Measurements from ENCODE around the gene GPR55. TPM values are rescaled to one million over a fixed set of nuclear protein-coding genes. Genes with fewer than 3 reads are reported as not detected.

The GPR55 gene
- total and polyA plus RNA-seq, 2 of the 8 experiments (the other 6 are each of a cell fraction or from before 2014, with no cell fraction given) = not detected

- TF ChIP-seq, protein P1, sequence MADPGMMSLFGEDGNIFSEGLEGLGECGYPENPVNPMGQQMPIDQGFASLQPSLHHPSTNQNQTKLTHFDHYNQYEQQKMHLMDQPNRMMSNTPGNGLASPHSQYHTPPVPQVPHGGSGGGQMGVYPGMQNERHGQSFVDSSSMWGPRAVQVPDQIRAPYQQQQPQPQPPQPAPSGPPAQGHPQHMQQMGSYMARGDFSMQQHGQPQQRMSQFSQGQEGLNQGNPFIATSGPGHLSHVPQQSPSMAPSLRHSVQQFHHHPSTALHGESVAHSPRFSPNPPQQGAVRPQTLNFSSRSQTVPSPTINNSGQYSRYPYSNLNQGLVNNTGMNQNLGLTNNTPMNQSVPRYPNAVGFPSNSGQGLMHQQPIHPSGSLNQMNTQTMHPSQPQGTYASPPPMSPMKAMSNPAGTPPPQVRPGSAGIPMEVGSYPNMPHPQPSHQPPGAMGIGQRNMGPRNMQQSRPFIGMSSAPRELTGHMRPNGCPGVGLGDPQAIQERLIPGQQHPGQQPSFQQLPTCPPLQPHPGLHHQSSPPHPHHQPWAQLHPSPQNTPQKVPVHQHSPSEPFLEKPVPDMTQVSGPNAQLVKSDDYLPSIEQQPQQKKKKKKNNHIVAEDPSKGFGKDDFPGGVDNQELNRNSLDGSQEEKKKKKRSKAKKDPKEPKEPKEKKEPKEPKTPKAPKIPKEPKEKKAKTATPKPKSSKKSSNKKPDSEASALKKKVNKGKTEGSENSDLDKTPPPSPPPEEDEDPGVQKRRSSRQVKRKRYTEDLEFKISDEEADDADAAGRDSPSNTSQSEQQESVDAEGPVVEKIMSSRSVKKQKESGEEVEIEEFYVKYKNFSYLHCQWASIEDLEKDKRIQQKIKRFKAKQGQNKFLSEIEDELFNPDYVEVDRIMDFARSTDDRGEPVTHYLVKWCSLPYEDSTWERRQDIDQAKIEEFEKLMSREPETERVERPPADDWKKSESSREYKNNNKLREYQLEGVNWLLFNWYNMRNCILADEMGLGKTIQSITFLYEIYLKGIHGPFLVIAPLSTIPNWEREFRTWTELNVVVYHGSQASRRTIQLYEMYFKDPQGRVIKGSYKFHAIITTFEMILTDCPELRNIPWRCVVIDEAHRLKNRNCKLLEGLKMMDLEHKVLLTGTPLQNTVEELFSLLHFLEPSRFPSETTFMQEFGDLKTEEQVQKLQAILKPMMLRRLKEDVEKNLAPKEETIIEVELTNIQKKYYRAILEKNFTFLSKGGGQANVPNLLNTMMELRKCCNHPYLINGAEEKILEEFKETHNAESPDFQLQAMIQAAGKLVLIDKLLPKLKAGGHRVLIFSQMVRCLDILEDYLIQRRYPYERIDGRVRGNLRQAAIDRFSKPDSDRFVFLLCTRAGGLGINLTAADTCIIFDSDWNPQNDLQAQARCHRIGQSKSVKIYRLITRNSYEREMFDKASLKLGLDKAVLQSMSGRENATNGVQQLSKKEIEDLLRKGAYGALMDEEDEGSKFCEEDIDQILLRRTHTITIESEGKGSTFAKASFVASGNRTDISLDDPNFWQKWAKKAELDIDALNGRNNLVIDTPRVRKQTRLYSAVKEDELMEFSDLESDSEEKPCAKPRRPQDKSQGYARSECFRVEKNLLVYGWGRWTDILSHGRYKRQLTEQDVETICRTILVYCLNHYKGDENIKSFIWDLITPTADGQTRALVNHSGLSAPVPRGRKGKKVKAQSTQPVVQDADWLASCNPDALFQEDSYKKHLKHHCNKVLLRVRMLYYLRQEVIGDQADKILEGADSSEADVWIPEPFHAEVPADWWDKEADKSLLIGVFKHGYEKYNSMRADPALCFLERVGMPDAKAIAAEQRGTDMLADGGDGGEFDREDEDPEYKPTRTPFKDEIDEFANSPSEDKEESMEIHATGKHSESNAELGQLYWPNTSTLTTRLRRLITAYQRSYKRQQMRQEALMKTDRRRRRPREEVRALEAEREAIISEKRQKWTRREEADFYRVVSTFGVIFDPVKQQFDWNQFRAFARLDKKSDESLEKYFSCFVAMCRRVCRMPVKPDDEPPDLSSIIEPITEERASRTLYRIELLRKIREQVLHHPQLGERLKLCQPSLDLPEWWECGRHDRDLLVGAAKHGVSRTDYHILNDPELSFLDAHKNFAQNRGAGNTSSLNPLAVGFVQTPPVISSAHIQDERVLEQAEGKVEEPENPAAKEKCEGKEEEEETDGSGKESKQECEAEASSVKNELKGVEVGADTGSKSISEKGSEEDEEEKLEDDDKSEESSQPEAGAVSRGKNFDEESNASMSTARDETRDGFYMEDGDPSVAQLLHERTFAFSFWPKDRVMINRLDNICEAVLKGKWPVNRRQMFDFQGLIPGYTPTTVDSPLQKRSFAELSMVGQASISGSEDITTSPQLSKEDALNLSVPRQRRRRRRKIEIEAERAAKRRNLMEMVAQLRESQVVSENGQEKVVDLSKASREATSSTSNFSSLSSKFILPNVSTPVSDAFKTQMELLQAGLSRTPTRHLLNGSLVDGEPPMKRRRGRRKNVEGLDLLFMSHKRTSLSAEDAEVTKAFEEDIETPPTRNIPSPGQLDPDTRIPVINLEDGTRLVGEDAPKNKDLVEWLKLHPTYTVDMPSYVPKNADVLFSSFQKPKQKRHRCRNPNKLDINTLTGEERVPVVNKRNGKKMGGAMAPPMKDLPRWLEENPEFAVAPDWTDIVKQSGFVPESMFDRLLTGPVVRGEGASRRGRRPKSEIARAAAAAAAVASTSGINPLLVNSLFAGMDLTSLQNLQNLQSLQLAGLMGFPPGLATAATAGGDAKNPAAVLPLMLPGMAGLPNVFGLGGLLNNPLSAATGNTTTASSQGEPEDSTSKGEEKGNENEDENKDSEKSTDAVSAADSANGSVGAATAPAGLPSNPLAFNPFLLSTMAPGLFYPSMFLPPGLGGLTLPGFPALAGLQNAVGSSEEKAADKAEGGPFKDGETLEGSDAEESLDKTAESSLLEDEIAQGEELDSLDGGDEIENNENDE (IDR thresholded peaks at IDR 0.05; ENCODE audit: insufficient replicate concordance, low read length) = no peak
- TF ChIP-seq ZNF274 (IDR thresholded peaks at IDR 0.05; ENCODE audit: borderline replicate concordance, extremely low read depth, low read length) (no peak), HDAC2 (IDR thresholded peaks at IDR 0.05; ENCODE audit: borderline replicate concordance in 1 of 2, low read depth in 2 of 2, low read length in 2 of 2) (no peak), JUND (IDR thresholded peaks at IDR 0.05; ENCODE audit: low read length) (no peak), CTCF (IDR thresholded peaks at IDR 0.05; ENCODE audit: control extremely low read depth in 1 of 3, insufficient read depth in 1 of 3, low read depth in 1 of 3, low read length in 3 of 3) (no peak), JUN (IDR thresholded peaks at IDR 0.05; ENCODE audit: low read depth, low read length) (no peak), PHF8 (conservative IDR thresholded peaks at IDR 0.05; ENCODE audit: low read depth, low read length) (no peak)
These were observed 27.3 kb upstream of the GPR55 start (continued) for GRCh38 chr2:230952226-230952956.

Data from H1 (cell line).